H1 (cell line): ENCODE data around the gene FOXC2. TPM values are rescaled to one million over a fixed set of nuclear protein-coding genes. Genes with fewer than 3 reads are reported as not detected.

ENCODE experiments used
- CTCF ChIA-PET: fragments of 300-600 bp; sonication (Branson Sonifier 250); formaldehyde crosslinking; loops from one replicate; lab custom pipeline; 2021; ENCODE audit not compliant: partially characterized antibody; lab: Charles Lee
- POLR2A ChIA-PET: fragments of 300-600 bp; sonication (Branson Sonifier 250); formaldehyde crosslinking; loops from one replicate; lab custom pipeline; 2021; ENCODE audit warnings: inconsistent platforms; ENCODE audit not compliant: partially characterized antibody; lab: Charles Lee
- DNase-seq, 2 experiments: peaks; one replicate each; pipeline versions ENCODE4 v3.0.0 to v3.0.0-alpha.2; 2010 to 2022; ENCODE audit warnings: low spot score in 2 of 2, low read depth in 1 of 2, mixed read lengths in 1 of 2
- FAIRE-seq: peaks from 2 replicates; lab custom pipeline; 2011; peaks lifted over from hg19 to GRCh38; lab: Jason Lieb, UNC
- H2AFZ ChIP-seq: 2 replicates; pipeline ENCODE4 v1.8.1; 2012; ENCODE audit warnings: low read length, inconsistent platforms
- H2AK5ac ChIP-seq: 2 replicates; pipeline ENCODE4 v1.6.1; 2013; ENCODE audit warnings: low read depth, low read length
- H2BK120ac ChIP-seq: replicated peaks from 2 replicates; pipeline ENCODE3; 2013; ENCODE audit warnings: low read depth, low read length, inconsistent platforms
- H2BK12ac ChIP-seq: 2 replicates; pipeline ENCODE4 v1.6.1; 2013; ENCODE audit warnings: low read depth, low read length
- H2BK15ac ChIP-seq: 2 replicates; pipeline ENCODE4 v1.6.1; 2013; ENCODE audit warnings: low read length
- H2BK20ac ChIP-seq: 2 replicates; pipeline ENCODE4 v1.6.1; 2013; ENCODE audit warnings: low read length
- H2BK5ac ChIP-seq: 2 replicates; pipeline ENCODE4 v1.6.1; 2013; ENCODE audit warnings: low read depth, low read length
- H3K14ac ChIP-seq: 2 replicates; pipeline ENCODE4 v1.6.1; 2013; ENCODE audit warnings: inconsistent platforms; ENCODE audit not compliant: insufficient read length
- H3K18ac ChIP-seq: 2 replicates; pipeline ENCODE4 v1.6.1; 2013; ENCODE audit warnings: low read length; ENCODE audit errors: extremely low read depth
- H3K23ac ChIP-seq: 2 replicates; pipeline ENCODE4 v1.6.1; 2013; ENCODE audit warnings: inconsistent platforms; ENCODE audit not compliant: insufficient read length
- H3K23me2 ChIP-seq: 2 replicates; pipeline ENCODE4 v1.6.1; 2013; ENCODE audit warnings: low read depth, low read length
- H3K27ac ChIP-seq: 2 replicates; pipeline ENCODE4 v1.6.1; 2011; ENCODE audit warnings: low read depth, low read length, inconsistent platforms
- H3K27me3 ChIP-seq, 4 experiments: replicated peaks in 1 of 4; 1 replicate in 1 of 4; 2 replicates in 3 of 4; pipeline versions ENCODE4 v1.6.1 to v1.8.1; 2011 to 2013; ENCODE audit warnings: low read length in 3 of 4, mild to moderate bottlenecking in 3 of 4, inconsistent platforms in 2 of 4, mixed read lengths in 2 of 4, moderate library complexity in 1 of 4; ENCODE audit not compliant: control insufficient read depth in 3 of 4, insufficient read depth in 3 of 4; ENCODE audit errors: extremely low read depth in 1 of 4
- H3K36me3 ChIP-seq, 4 experiments: 2 replicates each; pipeline versions ENCODE4 v1.6.1 to v1.8.1; 2011 to 2013; ENCODE audit warnings: mild to moderate bottlenecking in 4 of 4, low read length in 3 of 4, moderate library complexity in 2 of 4, control low read depth in 1 of 4, inconsistent platforms in 1 of 4; ENCODE audit not compliant: insufficient read depth in 4 of 4, control insufficient read depth in 2 of 4
- H3K4ac ChIP-seq: replicated peaks from 2 replicates; pipeline ENCODE3; 2013; ENCODE audit warnings: low read length, low read depth, mixed read lengths, inconsistent platforms; ENCODE audit not compliant: insufficient read length
- H3K4me1 ChIP-seq, 4 experiments: replicated peaks in 1 of 4; 1 replicate in 1 of 4; 2 replicates in 3 of 4; pipeline versions ENCODE4 v1.6.1 to v1.8.1; 2011 to 2013; ENCODE audit warnings: low read length in 3 of 4, inconsistent platforms in 2 of 4, mixed read lengths in 1 of 4; ENCODE audit not compliant: insufficient read depth in 4 of 4, control insufficient read depth in 3 of 4
- H3K4me2 ChIP-seq, 2 experiments: 2 replicates each; pipeline versions ENCODE4 v1.6.1 to v1.8.1; 2011 to 2013; ENCODE audit warnings: low read depth in 2 of 2, low read length in 2 of 2, control low read depth in 1 of 2, inconsistent platforms in 1 of 2, mild to moderate bottlenecking in 1 of 2; ENCODE audit not compliant: insufficient read depth in 1 of 2
- H3K4me3 ChIP-seq, 4 experiments: fragments of 200-600, 300-600 bp in 1 of 4; sonication (generic), shearing (Covaris generic), sonication (Bioruptor Twin) in 1 of 4; 2 replicates each; pipeline versions ENCODE4 v1.5.1 to v1.8.1; 2011 to 2016; ENCODE audit warnings: low read length in 4 of 4, low read depth in 3 of 4, control low read depth in 2 of 4, inconsistent platforms in 2 of 4, mild to moderate bottlenecking in 2 of 4, mixed read lengths in 1 of 4, moderate library complexity in 1 of 4; ENCODE audit not compliant: insufficient read depth in 2 of 4; ENCODE audit errors: extremely low read depth in 1 of 4
- H3K56ac ChIP-seq: replicated peaks from 2 replicates; pipeline ENCODE3; 2013; ENCODE audit warnings: low read depth, mild to moderate bottlenecking, mixed read lengths, low read length, inconsistent platforms; ENCODE audit not compliant: insufficient read length
- H3K79me1 ChIP-seq: 2 replicates; pipeline ENCODE4 v1.6.1; 2013; ENCODE audit warnings: low read depth, low read length, control low read depth
- H3K79me2 ChIP-seq, 2 experiments: 2 replicates each; pipeline versions ENCODE4 v1.6.1 to v1.8.1; 2012 to 2013; ENCODE audit warnings: low read length in 2 of 2, mild to moderate bottlenecking in 2 of 2, inconsistent platforms in 1 of 2; ENCODE audit not compliant: insufficient read depth in 2 of 2, control insufficient read depth in 1 of 2
- H3K9ac ChIP-seq, 4 experiments: replicated peaks in 1 of 4; 1 replicate in 1 of 4; 2 replicates in 3 of 4; pipeline versions ENCODE4 v1.6.1 to v1.8.1; 2011 to 2013; ENCODE audit warnings: low read depth in 3 of 4, low read length in 3 of 4, control low read depth in 2 of 4, mild to moderate bottlenecking in 2 of 4, moderate library complexity in 2 of 4, inconsistent platforms in 1 of 4; ENCODE audit errors: extremely low read depth in 1 of 4
- H3K9me3 ChIP-seq, 2 experiments: 2 replicates each; pipeline versions ENCODE4 v1.6.1 to v1.8.1; 2012 to 2013; ENCODE audit warnings: mild to moderate bottlenecking in 2 of 2, moderate library complexity in 2 of 2, control low read depth in 1 of 2, inconsistent platforms in 1 of 2, low read depth in 1 of 2, low read length in 1 of 2, mixed read lengths in 1 of 2; ENCODE audit not compliant: insufficient read depth in 2 of 2
- H4K20me1 ChIP-seq, 2 experiments: replicated peaks in 1 of 2; 2 replicates each; pipeline versions ENCODE3 to v1.8.1; 2011 to 2013; ENCODE audit warnings: inconsistent platforms in 2 of 2, low read length in 2 of 2, mild to moderate bottlenecking in 1 of 2; ENCODE audit not compliant: insufficient read depth in 2 of 2, control insufficient read depth in 1 of 2
- H4K5ac ChIP-seq: 2 replicates; pipeline ENCODE4 v1.6.1; 2013; ENCODE audit warnings: low read length, low read depth, mixed read lengths, inconsistent platforms; ENCODE audit not compliant: insufficient read length
- H4K8ac ChIP-seq: 2 replicates; pipeline ENCODE4 v1.8.0; 2013; ENCODE audit warnings: mild to moderate bottlenecking, moderate library complexity, low read length, inconsistent platforms; ENCODE audit not compliant: insufficient read depth; ENCODE audit errors: extremely low read depth
- H4K91ac ChIP-seq: replicated peaks from 2 replicates; pipeline ENCODE3; 2013; ENCODE audit warnings: low read length, mixed read lengths, inconsistent platforms; ENCODE audit not compliant: insufficient read length
- CHD1 ChIP-seq: IDR thresholded peaks from 2 replicates; pipeline ENCODE4 v1.6.1; 2012; ENCODE audit warnings: low read depth, low read length, improper control_type of control experiment
- EGR1 ChIP-seq: IDR thresholded peaks from 2 replicates; pipeline ENCODE4 v1.6.1; 2011; ENCODE audit warnings: low read depth, low read length, borderline replicate concordance
- EZH2 ChIP-seq: fragments of 200-600 bp; sonication (generic); IDR thresholded peaks from 2 replicates; pipeline ENCODE4 v1.7.1; 2012; ENCODE audit warnings: low read depth, mild to moderate bottlenecking, moderate library complexity, low read length, inconsistent platforms; ENCODE audit not compliant: severe bottlenecking
- RNF2 ChIP-seq: fragments of 200-900, 300-1000 bp; sonication (generic); IDR thresholded peaks from 2 replicates; pipeline ENCODE4 v1.7.1; 2016; ENCODE audit warnings: borderline replicate concordance, low read depth, mild to moderate bottlenecking, antibody characterized with exemption, low read length; ENCODE audit not compliant: poor library complexity, severe bottlenecking; ENCODE audit errors: missing control alignments
- SUZ12 ChIP-seq: fragments of 200-600 bp; sonication (generic); IDR thresholded peaks from 2 replicates; pipeline ENCODE4 v1.6.1; 2012; ENCODE audit warnings: mild to moderate bottlenecking, inconsistent platforms, low read length, moderate library complexity, mixed read lengths
- TCF12 ChIP-seq: IDR thresholded peaks from 2 replicates; pipeline ENCODE4 v1.6.1; 2011; ENCODE audit warnings: low read depth, mild to moderate bottlenecking, low read length
- WGBS, 2 experiments: shearing (Covaris generic) in 1 of 2; methylation state at CpG; one replicate each; pipeline versions ENCODE4 v1.1.6 to v1.1.7; 2013 to 2015; ENCODE audit warnings: low lambda C conversion rate in 2 of 2, mixed read lengths in 2 of 2, inconsistent platforms in 1 of 2, low coverage in 1 of 2, missing lambda C conversion rate in 1 of 2; ENCODE audit not compliant: insufficient replicate concordance in 2 of 2, insufficient coverage in 1 of 2, insufficient read length in 1 of 2; ENCODE audit errors: extremely low coverage in 1 of 2, missing lambda C conversion rate in 1 of 2; 5-methylcytosine and 5-hydroxymethylcytosine counted together
- polyA plus RNA-seq, 7 experiments: library from polyadenylated mRNA; depleted of rRNA in 3 of 7; stranded (reverse) in 5 of 7; unstranded in 2 of 7; fragments of >200 nt in 5 of 7; fragments of 200-250 nt in 2 of 7; gene quantifications; 1 replicate in 5 of 7; 2 replicates in 1 of 7; 4 replicates in 1 of 7; pipeline versions ENCODE4 v1.2.1 to v1.2.3, GENCODE V29; 2011 to 2013; ENCODE audit warnings: missing spikeins in 2 of 7, mixed read lengths in 2 of 7
- total RNA-seq: library from RNA; stranded (reverse); fragmentation: NEBNext Ultra II Directional; extraction: Animal tissue kit (Norgen Biotek cat#: 25700); gene quantifications from 2 replicates; pipeline ENCODE4 v1.2.1, GENCODE V29; 2021
- TF ChIP-seq, protein P1 (sequence below): IDR thresholded peaks from 2 replicates; pipeline ENCODE4 v1.6.1; 2011; ENCODE audit warnings: low read depth, mild to moderate bottlenecking, low read length; ENCODE audit not compliant: insufficient read depth

The FOXC2 gene
- total and polyA plus RNA-seq, 2 of the 8 experiments (the other 6 are each of a cell fraction or from before 2014, with no cell fraction given), result 0.09 TPM; not detected in 1

DNA sequence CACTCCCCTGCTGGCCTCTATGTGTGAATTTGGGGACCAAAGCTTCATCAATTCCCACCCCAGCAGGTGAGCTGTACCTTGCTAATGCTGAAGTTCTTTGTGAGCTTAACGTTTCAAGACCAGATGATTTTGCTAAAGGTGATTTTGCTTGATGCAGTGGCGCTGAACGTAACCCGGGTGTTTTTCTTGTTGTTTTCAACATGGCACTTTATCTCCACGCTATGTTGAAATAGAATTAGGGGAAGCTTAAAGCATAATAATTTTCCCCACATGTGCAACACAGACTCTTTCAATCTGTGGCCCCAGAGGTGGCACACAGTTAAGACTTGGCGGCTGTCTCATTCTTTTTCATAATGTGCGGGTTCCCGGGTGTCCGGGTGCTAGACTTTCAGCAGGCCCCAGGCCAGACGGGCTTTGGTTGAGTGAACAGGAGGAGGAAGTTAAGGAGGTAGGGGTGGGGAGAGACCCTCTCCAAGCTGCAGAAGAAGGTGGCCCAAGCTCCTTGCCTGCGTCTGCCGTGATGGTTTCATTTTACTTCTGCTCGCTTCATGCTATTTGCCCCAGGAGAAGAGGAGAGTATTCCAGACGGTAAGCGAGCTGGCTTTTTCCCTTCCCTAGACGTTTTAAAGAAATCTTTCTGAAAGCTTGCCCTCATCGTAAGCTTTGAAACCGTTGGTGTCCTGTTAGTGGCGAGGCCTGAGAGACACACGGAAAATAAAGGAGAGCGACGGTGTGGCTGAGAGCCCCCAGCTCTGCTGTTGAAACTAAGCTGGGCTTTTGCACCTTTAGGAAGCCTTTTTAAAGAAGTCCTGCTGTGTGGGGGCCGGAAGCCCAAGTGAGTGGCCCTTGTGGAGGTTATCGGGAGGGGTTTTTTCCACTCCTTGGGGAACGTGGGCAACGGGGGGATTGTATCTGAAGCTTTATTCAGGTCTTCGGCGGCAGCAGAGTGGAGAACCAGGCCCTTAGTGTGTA lies 4.2 kb downstream of the FOXC2 start:
- H3K79me2 ChIP-seq, result no peaks in the 10 kb centered on the region

More for the DNA sequence above, 4.2 kb downstream of the FOXC2 start:
- Histone ChIP-seq H2BK20ac (no peak overlapping the region), H3K9ac (no peak overlapping the region), H4K20me1 (peaks cover 17 to 22% of the 10 kb centered on the region in 2 experiments), H2BK120ac (no peak overlapping the region), H3K36me3 (peaks cover 0 to 8% (median 0%) of the 10 kb centered on the region in 4 experiments; a peak in 1 of 8 replicates), H2AFZ (no peak overlapping the region), H3K18ac (peak overlapping the region; percentile 16; the same call in 1 of the 2 replicates), H2BK5ac (no peak overlapping the region), H4K8ac (no peak overlapping the region), H3K4ac (no peak overlapping the region), H3K79me1 (no peaks in the 10 kb centered on the region), H4K5ac (no peak overlapping the region), H2AK5ac (no peak overlapping the region), H3K9me3 (no peaks in the 10 kb centered on the region; a peak in 1 of 4 replicates), H3K27ac (no peak overlapping the region), H3K4me1 (peaks cover 11 to 45% (median 23%) of the 10 kb centered on the region in 4 experiments), H3K23me2 (peaks cover 3% of the 10 kb centered on the region; the same call in 1 of the 2 replicates), H2BK15ac (no peak overlapping the region), H3K4me2 (peak overlapping the region; percentile 14 to 18; a peak in 2 of 4 replicates), H4K91ac (no peak overlapping the region), H2BK12ac (0 out of 2 replicates have a peak overlapping the region, but pooled peaks have one; percentile 43), H3K14ac (no peak overlapping the region), H3K27me3 (peaks cover 86 to 99% (median 92%) of the 10 kb centered on the region in 4 experiments), H3K23ac (no peak overlapping the region), H3K4me3 (peak overlapping the region in 1 of 4 experiments; percentile 1; a peak in 1 of 8 replicates), H3K56ac (no peak overlapping the region)
- TF ChIP-seq, protein P1, sequence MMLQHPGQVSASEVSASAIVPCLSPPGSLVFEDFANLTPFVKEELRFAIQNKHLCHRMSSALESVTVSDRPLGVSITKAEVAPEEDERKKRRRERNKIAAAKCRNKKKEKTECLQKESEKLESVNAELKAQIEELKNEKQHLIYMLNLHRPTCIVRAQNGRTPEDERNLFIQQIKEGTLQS, result no peak
- TF ChIP-seq SUZ12 (peak; percentile 82; the same call in 1 of the 2 replicates), RNF2 (peak; percentile 85), EZH2 (peak; percentile 91), CHD1 (no peak), EGR1 (no peak), TCF12 (0 out of 2 replicates have a peak, but pooled peaks have one; percentile 35)
- ChIA-PET POLR2A (interaction anchor here (1.1 kb wide), 1 partner anchor 16 kb away, joined by 3 read pairs; the partner anchor contains the start of gene MTHFSD), CTCF (interaction anchor here (0.7 to 1.6 kb wide), 8 partner anchors 8 to 493 kb away, joined by 3 to 5 read pairs (median 3); no protein-coding TSS in a partner anchor)
- 5% methylated on average over 28 of the region's 28 CpGs; no CpG with 5 or more reads in 1 of the 2 experiments for WGBS, 2 experiments
- FAIRE-seq (no peak), DNase-seq (no peak)
